ENCODE measurements around the gene EVC.
"Not testable (repeated sequence)": the region's sequence is repeated elsewhere in the genome, so short reads cannot be mapped to it uniquely, and the experiment has no call there.

The EVC gene

GRCh38 chr4:5839751-5840674, 129.0 kb downstream of the EVC start:
- no peak for TF ChIP-seq POLR2A (IDR thresholded peaks at IDR 0.05; ENCODE audit: low read depth, low read length)
- DNase-seq (ENCODE audit: insufficient read length), result no peak
- no peak for FAIRE-seq

GRCh38 chr4:5842456-5842855, 131.5 kb downstream of the EVC start:
- FAIRE-seq (no peak), DNase-seq (ENCODE audit: insufficient read length) (no peak)
- no peak for TF ChIP-seq POLR2AphosphoS5 (IDR thresholded peaks at IDR 0.05; ENCODE audit: low read depth, low read length)
- no peak for TF ChIP-seq TAF1 (IDR thresholded peaks at IDR 0.05; ENCODE audit: borderline replicate concordance, low read depth, low read length)
- TF ChIP-seq POLR2A (IDR thresholded peaks at IDR 0.05; ENCODE audit: low read depth, low read length), result no peak

- TF ChIP-seq POLR2A (IDR thresholded peaks at IDR 0.05; ENCODE audit: low read depth, low read length) (no peak), TAF1 (IDR thresholded peaks at IDR 0.05; ENCODE audit: borderline replicate concordance, low read depth, low read length) (no peak), POLR2AphosphoS5 (IDR thresholded peaks at IDR 0.05; ENCODE audit: low read depth, low read length) (no peak)
- FAIRE-seq, result no peak
These were observed 132.9 kb downstream of the EVC start for GRCh38 chr4:5843573-5844530.

GRCh38 chr4:5845035-5845905, 134.3 kb downstream of the EVC start:
- TF ChIP-seq TAF1 (IDR thresholded peaks at IDR 0.05; ENCODE audit: borderline replicate concordance, low read depth, low read length) (no peak), POLR2A (IDR thresholded peaks at IDR 0.05; ENCODE audit: low read depth, low read length) (no peak), POLR2AphosphoS5 (IDR thresholded peaks at IDR 0.05; ENCODE audit: low read depth, low read length) (no peak)
- DNase-seq (ENCODE audit: insufficient read length), result no peak
- no peak for FAIRE-seq

More at GRCh38 chr4:5843573-5844530, 132.9 kb downstream of the EVC start:
- no peak for DNase-seq (ENCODE audit: insufficient read length)

- DNase-seq (ENCODE audit: insufficient read length), result no peak
- no peak for TF ChIP-seq POLR2AphosphoS5 (IDR thresholded peaks at IDR 0.05; ENCODE audit: low read depth, low read length)
- FAIRE-seq, result no peak
These were observed 140.8 kb downstream of the EVC start for GRCh38 chr4:5851637-5852301.

GRCh38 chr4:5852523-5853202, 141.7 kb downstream of the EVC start:
- TF ChIP-seq POLR2AphosphoS5 (IDR thresholded peaks at IDR 0.05; ENCODE audit: low read depth, low read length) (no peak), TAF1 (IDR thresholded peaks at IDR 0.05; ENCODE audit: borderline replicate concordance, low read depth, low read length) (no peak), POLR2A (IDR thresholded peaks at IDR 0.05; ENCODE audit: low read depth, low read length) (no peak)
- DNase-seq (ENCODE audit: insufficient read length) (no peak), FAIRE-seq (no peak)

GRCh38 chr4:5854929-5855328, 143.9 kb downstream of the EVC start:
- DNase-seq (ENCODE audit: insufficient read length), result no peak
- no peak for TF ChIP-seq POLR2A (IDR thresholded peaks at IDR 0.05; ENCODE audit: low read depth, low read length)
- TF ChIP-seq POLR2AphosphoS5 (IDR thresholded peaks at IDR 0.05; ENCODE audit: low read depth, low read length), result no peak
- no peak for TF ChIP-seq TAF1 (IDR thresholded peaks at IDR 0.05; ENCODE audit: borderline replicate concordance, low read depth, low read length)
- FAIRE-seq, result no peak

GRCh38 chr4:5856362-5856761, 145.4 kb downstream of the EVC start:
- DNase-seq (ENCODE audit: insufficient read length); FAIRE-seq: not testable (repeated sequence)

- no peak for FAIRE-seq
- no peak for DNase-seq (ENCODE audit: insufficient read length)
- TF ChIP-seq POLR2A (IDR thresholded peaks at IDR 0.05; ENCODE audit: low read depth, low read length), result no peak
- no peak for TF ChIP-seq TAF1 (IDR thresholded peaks at IDR 0.05; ENCODE audit: borderline replicate concordance, low read depth, low read length)
- no peak for TF ChIP-seq POLR2AphosphoS5 (IDR thresholded peaks at IDR 0.05; ENCODE audit: low read depth, low read length)
These were observed 146.2 kb downstream of the EVC start for GRCh38 chr4:5857199-5857598.

GRCh38 chr4:5858020-5858769, 147.2 kb downstream of the EVC start:
- no peak for TF ChIP-seq POLR2A (IDR thresholded peaks at IDR 0.05; ENCODE audit: low read depth, low read length)
- no peak for TF ChIP-seq POLR2AphosphoS5 (IDR thresholded peaks at IDR 0.05; ENCODE audit: low read depth, low read length)
- no peak for TF ChIP-seq TAF1 (IDR thresholded peaks at IDR 0.05; ENCODE audit: borderline replicate concordance, low read depth, low read length)
- FAIRE-seq (no peak), DNase-seq (ENCODE audit: insufficient read length) (no peak)
